HepG2 (cell line): Measurements from ENCODE around the gene RHCE. TPM values are rescaled to one million over a fixed set of nuclear protein-coding genes. Genes with fewer than 3 reads are reported as not detected.
"Not testable (repeated sequence)": the region's sequence is repeated elsewhere in the genome, so short reads cannot be mapped to it uniquely, and the experiment has no call there.

Experiments used
- ATAC-seq: fragments of 200-7000 bp; cut with Tn5 transposase; 3 replicates; pipeline ENCODE4 v1.9.1; 2020; ENCODE audit warnings: mild to moderate bottlenecking, moderate library complexity
- BruUV-seq: library from RNA; stranded (reverse); fragments of 400-500 nt; replicated peaks from 2 replicates; lab custom pipeline; 2021; lab: Mats Ljungman, UMichigan
- CTCF ChIA-PET: fragments of 300-600 bp; formaldehyde crosslinking; extraction: SDS; loops from one replicate; lab custom pipeline; 2021; ENCODE audit warnings: low total read pairs, inconsistent platforms, low intra/inter-chr PET ratio; lab: Yijun Ruan, JAX
- POLR2A ChIA-PET: fragments of 350-600 bp; sonication (Branson Sonifier 250); formaldehyde crosslinking; loops from one replicate; lab custom pipeline; 2020; ENCODE audit warnings: antibody characterized with exemption, inconsistent platforms; lab: Yijun Ruan, JAX
- DNase-seq: peaks from one replicate; pipeline ENCODE4 v3.0.0-alpha.2; 2015; ENCODE audit warnings: low spot score
- FAIRE-seq: peaks from 3 replicates; lab custom pipeline; 2011; peaks lifted over from hg19 to GRCh38; lab: Jason Lieb, UNC
- H2AFZ ChIP-seq: one replicate; pipeline ENCODE4 v1.6.1; 2011; ENCODE audit warnings: low read length, inconsistent platforms
- H3K27ac ChIP-seq: fragments of 300-600 bp; 3 replicates; pipeline ENCODE4 v1.8.0; 2011; ENCODE audit warnings: mixed run types, mild to moderate bottlenecking, mixed read lengths, low read length, inconsistent platforms; ENCODE audit not compliant: insufficient read depth; ENCODE audit errors: extremely low read length
- H3K27me3 ChIP-seq, 2 experiments: fragments of 200-600 bp in 1 of 2; 2 replicates in 1 of 2; 3 replicates in 1 of 2; pipeline versions ENCODE4 v1.6.0 to v1.8.0; 2011; ENCODE audit warnings: low read length in 2 of 2, mild to moderate bottlenecking in 2 of 2, moderate library complexity in 2 of 2, inconsistent platforms in 1 of 2; ENCODE audit not compliant: insufficient read depth in 2 of 2, control insufficient read depth in 1 of 2
- H3K36me3 ChIP-seq, 2 experiments: fragments of 200-600 bp in 1 of 2; replicated peaks in 1 of 2; 2 replicates in 1 of 2; 3 replicates in 1 of 2; pipeline versions ENCODE4 v1.5.1 to v1.8.0; 2011; ENCODE audit warnings: low read length in 2 of 2, inconsistent platforms in 1 of 2; ENCODE audit not compliant: insufficient read depth in 2 of 2, control insufficient read depth in 1 of 2
- H3K4me1 ChIP-seq: 2 replicates; pipeline ENCODE4 v1.5.1; 2012; ENCODE audit warnings: low read length, inconsistent platforms; ENCODE audit not compliant: insufficient read depth
- H3K4me2 ChIP-seq: 2 replicates; pipeline ENCODE4 v1.6.0; 2011; ENCODE audit warnings: low read depth, low read length, inconsistent platforms
- H3K4me3 ChIP-seq, 3 experiments: fragments of 200-600 bp in 1 of 3; sonication (generic), shearing (Covaris generic) in 1 of 3; replicated peaks in 1 of 3; 2 replicates each; pipeline ENCODE4 v1.5.1; 2011 to 2016; ENCODE audit warnings: low read length in 3 of 3, inconsistent platforms in 2 of 3, low read depth in 2 of 3, mild to moderate bottlenecking in 2 of 3, control low read depth in 1 of 3, mixed read lengths in 1 of 3; ENCODE audit not compliant: insufficient read depth in 1 of 3
- H3K79me2 ChIP-seq: one replicate; pipeline ENCODE4 v1.6.1; 2011; ENCODE audit warnings: low read length, inconsistent platforms; ENCODE audit not compliant: insufficient read depth
- H3K9ac ChIP-seq: 2 replicates; pipeline ENCODE4 v1.6.0; 2011; ENCODE audit warnings: mild to moderate bottlenecking, low read depth, low read length, inconsistent platforms; ENCODE audit not compliant: insufficient read depth
- H3K9me3 ChIP-seq: 2 replicates; pipeline ENCODE4 v1.5.1; 2012; ENCODE audit warnings: mild to moderate bottlenecking, low read length
- H4K20me1 ChIP-seq: 2 replicates; pipeline ENCODE4 v1.6.0; 2011; ENCODE audit warnings: inconsistent platforms, mild to moderate bottlenecking, low read length, moderate library complexity; ENCODE audit not compliant: insufficient read depth
- STAG1 ChIP-seq: sonication (generic); formaldehyde crosslinking; IDR thresholded peaks from 2 replicates; pipeline ENCODE4 v1.4.0; 2020; ENCODE audit warnings: missing genetic modification reagents
- WGBS: methylation state at CpG from one replicate; pipeline ENCODE4 v1.1.6; 2017; ENCODE audit warnings: low lambda C conversion rate; 5-methylcytosine and 5-hydroxymethylcytosine counted together
- in situ Hi-C: cut with HindIII; loops from 2 replicates; pipeline ENCODE4 v1.10.0; 2017; ENCODE audit warnings: low pct_unique_long_range_greater_than_20kb; ENCODE audit not compliant: extremely low pct_ligation_motif_present
- intact Hi-C: fragments of 100-400 bp; cut with micrococcal nuclease; formaldehyde crosslinking; loops from one replicate; pipeline ENCODE4 v1.10.0; 2022; ENCODE audit not compliant: unreplicated experiment
- polyA plus RNA-seq, 8 experiments: library from polyadenylated mRNA; depleted of rRNA in 3 of 8; stranded (reverse) in 7 of 8; unstranded in 1 of 8; fragments of >200 nt; fragmentation: Illumina TruSeq in 4 of 8; extraction: Trizol in 4 of 8; gene quantifications; 2 replicates each; pipeline versions ENCODE4 v1.2.1 to v1.2.3, GENCODE V29; 2011 to 2016; ENCODE audit warnings: low read depth in 4 of 8, missing spikeins in 1 of 8, mixed read lengths in 1 of 8; ENCODE audit not compliant: insufficient read depth in 1 of 8
- total RNA-seq, 5 experiments: library from RNA; depleted of rRNA; stranded (reverse); fragments of >200 nt; fragmentation: Illumina TruSeq; extraction: Trizol; gene quantifications; 2 replicates each; pipeline ENCODE4 v1.2.3, GENCODE V29; 2016; ENCODE audit warnings: low read depth in 1 of 5

Gene RHCE
- total and polyA plus RNA-seq, 2 of the 13 experiments (the other 11 are each of a cell fraction or from before 2014, with no cell fraction given): 0.30 TPM; not detected in 1

DNA sequence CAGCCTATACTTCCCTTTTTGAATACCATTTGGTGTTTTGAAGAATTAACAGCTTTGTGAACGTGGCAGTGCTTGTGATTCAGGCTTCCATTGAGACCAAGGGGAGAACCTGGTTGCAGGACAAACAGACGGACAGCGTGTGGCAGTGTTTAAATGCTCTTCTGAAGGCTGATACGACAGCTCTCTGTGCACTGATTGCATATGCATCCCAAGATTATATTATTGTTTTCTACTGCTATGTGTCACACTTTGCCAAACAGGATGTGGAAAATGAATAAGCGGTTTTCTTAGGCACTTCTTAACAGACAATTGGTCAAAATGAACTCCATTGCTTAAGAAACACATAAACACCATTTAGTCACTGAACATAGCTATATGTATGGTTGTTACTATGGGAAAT, 90.7 kb downstream of the RHCE start:
- H2AFZ ChIP-seq, H4K20me1 ChIP-seq, H3K27ac ChIP-seq, in situ Hi-C loops, intact Hi-C loops, CTCF ChIA-PET, BruUV-seq, H3K36me3 ChIP-seq, H3K9ac ChIP-seq, POLR2A ChIA-PET, H3K4me3 ChIP-seq, H3K4me1 ChIP-seq, DNase-seq, H3K4me2 ChIP-seq, H3K27me3 ChIP-seq, H3K79me2 ChIP-seq, H3K9me3 ChIP-seq: not testable (repeated sequence)
- WGBS: 81% methylated on average over 2 of the region's 5 CpGs
- FAIRE-seq: peak; percentile 77
- ATAC-seq: peak; percentile 47; the same call in 1 of the 3 replicates
- TF ChIP-seq STAG1 (CRISPR knock-in tag): 0 out of 2 replicates have a peak, but pooled peaks have one; percentile 14

DNA sequence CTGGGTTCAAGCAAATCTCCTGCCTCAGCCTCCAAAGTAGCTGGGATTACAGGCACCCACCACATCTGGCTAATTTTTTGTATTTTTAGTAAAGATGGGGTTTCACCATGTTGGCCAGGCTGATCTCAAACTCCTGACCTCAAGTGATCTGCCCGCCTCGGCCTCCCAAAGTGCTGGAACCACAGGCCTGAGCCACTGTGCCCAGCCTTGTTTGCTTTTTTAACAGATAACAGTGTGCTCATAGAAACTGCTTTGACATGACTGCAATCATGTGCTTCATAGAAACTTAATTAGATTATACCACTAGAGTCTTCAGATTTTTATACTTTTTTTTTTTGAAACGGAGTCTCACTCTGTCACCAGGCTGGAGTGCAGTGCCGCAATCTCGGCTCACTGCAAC, 91.3 kb downstream of the RHCE start:
- H2AFZ ChIP-seq, H3K4me1 ChIP-seq, H3K27ac ChIP-seq, intact Hi-C loops, H3K9ac ChIP-seq, BruUV-seq, in situ Hi-C loops, H4K20me1 ChIP-seq, H3K36me3 ChIP-seq, POLR2A ChIA-PET, CTCF ChIA-PET, H3K4me3 ChIP-seq, H3K79me2 ChIP-seq, H3K9me3 ChIP-seq, DNase-seq, FAIRE-seq, ATAC-seq, H3K4me2 ChIP-seq, H3K27me3 ChIP-seq: not testable (repeated sequence)
- 100% methylated on average over 3 of the region's 5 CpGs for WGBS

DNA sequence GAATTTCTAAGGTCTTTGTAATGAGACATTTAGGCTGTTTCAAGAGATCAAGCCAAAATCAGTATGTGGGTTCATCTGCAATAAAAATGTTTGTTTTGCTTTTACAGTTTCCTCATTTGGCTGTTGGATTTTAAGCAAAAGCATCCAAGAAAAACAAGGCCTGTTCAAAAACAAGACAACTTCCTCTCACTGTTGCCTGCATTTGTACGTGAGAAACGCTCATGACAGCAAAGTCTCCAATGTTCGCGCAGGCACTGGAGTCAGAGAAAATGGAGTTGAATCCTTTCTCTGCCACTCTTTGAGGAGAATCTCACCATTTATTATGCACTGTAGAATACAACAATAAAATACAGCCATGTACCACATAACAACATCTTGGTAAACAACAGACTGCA, 91.8 kb downstream of the RHCE start:
- H3K9me3 ChIP-seq, H3K4me1 ChIP-seq, H3K4me3 ChIP-seq, H3K79me2 ChIP-seq, FAIRE-seq, H3K9ac ChIP-seq, DNase-seq, CTCF ChIA-PET, H2AFZ ChIP-seq, BruUV-seq, POLR2A ChIA-PET, H3K4me2 ChIP-seq, in situ Hi-C loops, H3K27me3 ChIP-seq, H3K36me3 ChIP-seq, ATAC-seq, intact Hi-C loops, H3K27ac ChIP-seq, H4K20me1 ChIP-seq: not testable (repeated sequence)
- 93% methylated on average over 2 of the region's 4 CpGs for WGBS

DNA sequence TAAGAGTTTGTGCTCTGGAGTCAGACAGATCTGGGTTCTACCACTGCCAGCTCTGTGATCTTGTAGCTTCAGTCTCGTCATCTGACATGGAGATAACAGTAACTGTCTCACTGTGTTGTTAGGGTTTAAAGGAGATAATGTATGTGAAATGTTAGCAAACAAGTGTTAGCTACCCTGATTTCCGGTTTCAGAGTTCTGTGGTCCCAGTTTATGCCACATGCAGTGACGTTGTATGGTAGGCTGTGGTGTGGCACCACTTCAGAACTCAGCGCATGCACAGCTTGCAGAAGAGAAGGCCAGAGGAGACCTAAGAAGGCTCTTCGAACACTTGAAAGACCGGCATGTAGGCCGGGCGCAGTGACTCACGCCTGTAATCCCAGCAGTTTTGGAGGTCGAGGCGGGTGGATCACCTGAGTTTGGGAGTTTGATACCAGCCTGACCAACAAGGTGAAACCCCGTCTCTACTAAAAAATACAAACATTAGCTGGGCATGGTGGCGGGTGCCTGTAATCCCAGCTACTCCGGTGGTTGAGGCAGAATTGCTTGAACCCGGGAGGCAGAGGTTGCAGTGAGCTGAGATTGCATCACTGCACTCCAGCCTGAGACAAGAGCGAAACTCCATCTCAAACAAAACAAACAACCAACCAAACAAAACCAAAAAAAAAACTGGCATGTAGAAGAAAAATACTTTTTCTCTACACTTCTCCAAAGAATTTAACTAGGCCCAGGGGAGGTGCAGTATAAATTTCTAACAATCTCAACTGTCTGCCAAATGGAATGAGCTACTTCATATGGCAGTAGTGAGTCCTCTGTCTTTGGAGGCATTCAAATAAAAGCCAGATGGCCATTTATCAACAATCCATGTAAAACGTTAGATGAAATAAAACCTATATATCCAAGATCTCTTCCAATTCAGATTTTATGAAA, 92.5 kb downstream of the RHCE start:
- H2AFZ ChIP-seq, CTCF ChIA-PET, H3K27ac ChIP-seq, H3K36me3 ChIP-seq, POLR2A ChIA-PET, in situ Hi-C loops, H3K4me1 ChIP-seq, H3K27me3 ChIP-seq, ATAC-seq, H3K4me3 ChIP-seq, H3K4me2 ChIP-seq, BruUV-seq, H3K79me2 ChIP-seq, H4K20me1 ChIP-seq, H3K9me3 ChIP-seq, DNase-seq, intact Hi-C loops, H3K9ac ChIP-seq: not testable (repeated sequence)
- peak; percentile 68 for FAIRE-seq
- WGBS: no CpG with 5 or more reads among the region's 17 CpGs
